ENCODE results near the gene TMEM183A.

DNA sequence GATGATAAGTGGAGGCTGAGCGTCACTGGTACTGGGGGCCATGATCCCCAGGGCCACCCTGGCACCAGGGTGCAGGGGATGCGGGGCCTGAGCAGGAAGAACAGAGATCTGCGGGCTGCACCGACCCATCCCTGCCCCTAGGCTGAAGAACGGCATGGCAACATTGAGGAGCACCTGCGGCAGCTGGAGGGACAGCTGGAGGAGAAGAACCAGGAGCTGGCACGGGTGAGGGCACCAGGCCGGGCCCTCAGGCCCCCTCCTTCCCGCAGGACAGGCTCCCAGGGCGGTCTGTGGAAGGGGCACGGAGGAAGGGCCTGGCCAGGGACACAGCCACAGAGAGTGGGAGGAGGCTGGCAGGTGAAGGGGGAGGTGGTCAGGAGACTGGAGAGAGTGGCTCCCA, 40.9 kb downstream of the TMEM183A start:
- no peak for TF ChIP-seq ELF1 (IDR thresholded peaks at IDR 0.05)
- no peak for TF ChIP-seq YY1 (IDR thresholded peaks at IDR 0.05; ENCODE audit: low read depth)
- TF ChIP-seq, protein P1, sequence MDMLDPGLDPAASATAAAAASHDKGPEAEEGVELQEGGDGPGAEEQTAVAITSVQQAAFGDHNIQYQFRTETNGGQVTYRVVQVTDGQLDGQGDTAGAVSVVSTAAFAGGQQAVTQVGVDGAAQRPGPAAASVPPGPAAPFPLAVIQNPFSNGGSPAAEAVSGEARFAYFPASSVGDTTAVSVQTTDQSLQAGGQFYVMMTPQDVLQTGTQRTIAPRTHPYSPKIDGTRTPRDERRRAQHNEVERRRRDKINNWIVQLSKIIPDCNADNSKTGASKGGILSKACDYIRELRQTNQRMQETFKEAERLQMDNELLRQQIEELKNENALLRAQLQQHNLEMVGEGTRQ (IDR thresholded peaks at IDR 0.05; ENCODE audit: borderline replicate concordance, low read depth, low read length), result no peak
- no peak for TF ChIP-seq POLR2AphosphoS5 (IDR thresholded peaks at IDR 0.05; ENCODE audit: low read depth, low read length)
- TF ChIP-seq SMC3 (IDR thresholded peaks at IDR 0.05; ENCODE audit: low read depth, low read length), result no peak
- TF ChIP-seq, protein P2, sequence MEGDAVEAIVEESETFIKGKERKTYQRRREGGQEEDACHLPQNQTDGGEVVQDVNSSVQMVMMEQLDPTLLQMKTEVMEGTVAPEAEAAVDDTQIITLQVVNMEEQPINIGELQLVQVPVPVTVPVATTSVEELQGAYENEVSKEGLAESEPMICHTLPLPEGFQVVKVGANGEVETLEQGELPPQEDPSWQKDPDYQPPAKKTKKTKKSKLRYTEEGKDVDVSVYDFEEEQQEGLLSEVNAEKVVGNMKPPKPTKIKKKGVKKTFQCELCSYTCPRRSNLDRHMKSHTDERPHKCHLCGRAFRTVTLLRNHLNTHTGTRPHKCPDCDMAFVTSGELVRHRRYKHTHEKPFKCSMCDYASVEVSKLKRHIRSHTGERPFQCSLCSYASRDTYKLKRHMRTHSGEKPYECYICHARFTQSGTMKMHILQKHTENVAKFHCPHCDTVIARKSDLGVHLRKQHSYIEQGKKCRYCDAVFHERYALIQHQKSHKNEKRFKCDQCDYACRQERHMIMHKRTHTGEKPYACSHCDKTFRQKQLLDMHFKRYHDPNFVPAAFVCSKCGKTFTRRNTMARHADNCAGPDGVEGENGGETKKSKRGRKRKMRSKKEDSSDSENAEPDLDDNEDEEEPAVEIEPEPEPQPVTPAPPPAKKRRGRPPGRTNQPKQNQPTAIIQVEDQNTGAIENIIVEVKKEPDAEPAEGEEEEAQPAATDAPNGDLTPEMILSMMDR (IDR thresholded peaks at IDR 0.05), result no peak
- no peak for TF ChIP-seq RAD21 (IDR thresholded peaks at IDR 0.05; ENCODE audit: low read length)
- TF ChIP-seq NRF1 (IDR thresholded peaks at IDR 0.05; ENCODE audit: low read depth, low read length), result no peak
- TF ChIP-seq, protein P3, sequence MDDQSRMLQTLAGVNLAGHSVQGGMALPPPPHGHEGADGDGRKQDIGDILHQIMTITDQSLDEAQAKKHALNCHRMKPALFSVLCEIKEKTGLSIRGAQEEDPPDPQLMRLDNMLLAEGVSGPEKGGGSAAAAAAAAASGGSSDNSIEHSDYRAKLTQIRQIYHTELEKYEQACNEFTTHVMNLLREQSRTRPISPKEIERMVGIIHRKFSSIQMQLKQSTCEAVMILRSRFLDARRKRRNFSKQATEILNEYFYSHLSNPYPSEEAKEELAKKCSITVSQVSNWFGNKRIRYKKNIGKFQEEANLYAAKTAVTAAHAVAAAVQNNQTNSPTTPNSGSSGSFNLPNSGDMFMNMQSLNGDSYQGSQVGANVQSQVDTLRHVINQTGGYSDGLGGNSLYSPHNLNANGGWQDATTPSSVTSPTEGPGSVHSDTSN (IDR thresholded peaks at IDR 0.05), result no peak
- TF ChIP-seq FOSL2 (IDR thresholded peaks at IDR 0.05; ENCODE audit: borderline replicate concordance, low read depth), result no peak
- TF ChIP-seq, protein P4, sequence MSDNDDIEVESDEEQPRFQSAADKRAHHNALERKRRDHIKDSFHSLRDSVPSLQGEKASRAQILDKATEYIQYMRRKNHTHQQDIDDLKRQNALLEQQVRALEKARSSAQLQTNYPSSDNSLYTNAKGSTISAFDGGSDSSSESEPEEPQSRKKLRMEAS (IDR thresholded peaks at IDR 0.05; ENCODE audit: low read depth), result no peak
- TF ChIP-seq TAF1 (IDR thresholded peaks at IDR 0.05; ENCODE audit: borderline replicate concordance, low read depth, low read length), result no peak
- TF ChIP-seq, protein P5, sequence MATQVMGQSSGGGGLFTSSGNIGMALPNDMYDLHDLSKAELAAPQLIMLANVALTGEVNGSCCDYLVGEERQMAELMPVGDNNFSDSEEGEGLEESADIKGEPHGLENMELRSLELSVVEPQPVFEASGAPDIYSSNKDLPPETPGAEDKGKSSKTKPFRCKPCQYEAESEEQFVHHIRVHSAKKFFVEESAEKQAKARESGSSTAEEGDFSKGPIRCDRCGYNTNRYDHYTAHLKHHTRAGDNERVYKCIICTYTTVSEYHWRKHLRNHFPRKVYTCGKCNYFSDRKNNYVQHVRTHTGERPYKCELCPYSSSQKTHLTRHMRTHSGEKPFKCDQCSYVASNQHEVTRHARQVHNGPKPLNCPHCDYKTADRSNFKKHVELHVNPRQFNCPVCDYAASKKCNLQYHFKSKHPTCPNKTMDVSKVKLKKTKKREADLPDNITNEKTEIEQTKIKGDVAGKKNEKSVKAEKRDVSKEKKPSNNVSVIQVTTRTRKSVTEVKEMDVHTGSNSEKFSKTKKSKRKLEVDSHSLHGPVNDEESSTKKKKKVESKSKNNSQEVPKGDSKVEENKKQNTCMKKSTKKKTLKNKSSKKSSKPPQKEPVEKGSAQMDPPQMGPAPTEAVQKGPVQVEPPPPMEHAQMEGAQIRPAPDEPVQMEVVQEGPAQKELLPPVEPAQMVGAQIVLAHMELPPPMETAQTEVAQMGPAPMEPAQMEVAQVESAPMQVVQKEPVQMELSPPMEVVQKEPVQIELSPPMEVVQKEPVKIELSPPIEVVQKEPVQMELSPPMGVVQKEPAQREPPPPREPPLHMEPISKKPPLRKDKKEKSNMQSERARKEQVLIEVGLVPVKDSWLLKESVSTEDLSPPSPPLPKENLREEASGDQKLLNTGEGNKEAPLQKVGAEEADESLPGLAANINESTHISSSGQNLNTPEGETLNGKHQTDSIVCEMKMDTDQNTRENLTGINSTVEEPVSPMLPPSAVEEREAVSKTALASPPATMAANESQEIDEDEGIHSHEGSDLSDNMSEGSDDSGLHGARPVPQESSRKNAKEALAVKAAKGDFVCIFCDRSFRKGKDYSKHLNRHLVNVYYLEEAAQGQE (IDR thresholded peaks at IDR 0.05; ENCODE audit: low read depth, low read length), result no peak
- no peak for TF ChIP-seq MEF2A (IDR thresholded peaks at IDR 0.05; ENCODE audit: borderline replicate concordance, low read depth)

All from SK-N-SH (cell line).